Activated naive CD4-positive, alpha-beta T cell (primary cell): ENCODE measurements around the gene KCNK18.
"Not testable (repeated sequence)": the region's sequence is repeated elsewhere in the genome, so short reads cannot be mapped to it uniquely, and the experiment has no call there.

Experiments
- DNase-seq, 4 experiments: peaks; one replicate each; lab custom pipeline; 2025; lab: John Stamatoyannopoulos, UW

Gene KCNK18

DNA sequence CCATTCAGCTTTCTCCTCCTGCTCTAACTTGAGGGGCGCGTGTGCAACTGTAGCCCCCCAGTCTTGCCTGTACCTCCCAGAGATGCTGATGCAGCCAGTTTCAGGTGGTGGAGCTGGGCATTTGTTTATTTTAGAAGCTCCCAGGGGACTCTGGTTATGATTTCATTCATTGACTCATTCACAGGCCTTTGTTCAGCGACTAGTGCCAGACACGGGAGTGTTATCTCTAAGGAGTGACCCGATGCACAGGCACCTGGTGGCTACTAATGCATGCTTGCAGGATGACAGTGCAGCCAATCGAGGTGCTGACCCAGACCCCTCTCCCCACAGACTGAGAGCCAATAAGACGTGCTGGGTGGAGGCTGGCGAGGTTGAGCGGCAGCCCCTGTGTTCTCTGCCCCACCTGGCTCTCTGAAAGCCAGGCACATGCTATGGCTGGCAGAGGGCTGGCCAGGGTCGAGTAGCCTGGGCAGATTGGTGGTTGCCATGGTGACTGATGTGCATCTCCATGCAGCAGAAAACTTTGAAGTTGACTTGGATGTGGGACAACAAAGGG is 23.9 kb downstream of the KCNK18 start:
- DNase-seq: no peak

DNA sequence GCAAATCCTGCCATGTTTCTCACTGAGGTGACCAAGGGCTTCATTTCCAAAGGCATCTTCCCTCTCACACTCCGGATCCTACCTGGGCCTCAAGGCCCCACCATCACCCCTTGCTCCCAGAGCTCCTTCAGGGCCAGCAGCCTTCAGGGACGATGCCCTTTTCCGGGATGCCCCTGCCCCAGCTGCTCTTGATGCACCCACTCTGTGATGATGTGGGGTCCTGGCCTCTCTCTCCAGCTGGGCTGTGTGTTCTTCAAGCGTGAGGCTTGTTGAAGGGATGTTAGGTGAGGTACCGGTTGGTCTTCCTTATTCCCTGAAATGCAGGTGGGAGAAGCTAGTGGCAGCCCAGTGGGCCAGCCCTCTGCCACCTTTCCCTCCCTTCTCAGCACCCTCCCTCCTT is 25.3 kb downstream of the KCNK18 start:
- DNase-seq: no peak

DNA sequence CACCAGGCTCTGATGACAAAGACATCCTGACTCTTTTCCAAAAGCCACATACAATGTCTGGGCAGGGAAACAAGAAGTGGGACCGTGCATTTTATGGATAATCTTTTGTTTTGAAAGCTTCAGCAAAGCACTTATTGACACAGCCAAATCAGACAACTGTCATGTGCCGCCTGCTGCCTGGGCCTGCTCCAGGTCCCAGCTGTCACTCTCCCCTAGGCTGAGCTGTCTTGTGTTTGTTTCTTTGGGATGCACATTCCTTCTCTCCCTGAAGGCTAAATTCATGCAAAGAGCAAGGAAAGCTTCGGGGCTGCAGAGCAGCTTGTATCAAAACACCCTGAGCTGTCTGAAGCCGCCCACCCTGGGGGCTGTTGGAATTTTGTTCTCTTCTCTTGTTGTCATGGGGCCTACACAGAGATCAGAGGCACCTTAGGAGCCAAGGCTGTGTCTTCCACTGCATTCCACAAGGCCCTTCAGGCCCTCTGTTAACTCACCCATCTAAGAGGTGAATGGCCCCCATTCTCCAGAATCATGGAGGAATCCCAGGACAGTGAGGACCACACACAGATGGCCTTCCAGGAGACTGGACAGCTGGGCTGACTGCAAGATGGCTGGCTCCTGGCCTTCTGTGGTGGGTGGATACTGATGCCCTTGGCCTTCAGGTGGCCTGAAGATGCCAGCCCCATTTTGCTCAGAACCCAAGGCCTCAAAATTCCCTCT is 25.8 kb downstream of the KCNK18 start:
- no peak for DNase-seq

DNA sequence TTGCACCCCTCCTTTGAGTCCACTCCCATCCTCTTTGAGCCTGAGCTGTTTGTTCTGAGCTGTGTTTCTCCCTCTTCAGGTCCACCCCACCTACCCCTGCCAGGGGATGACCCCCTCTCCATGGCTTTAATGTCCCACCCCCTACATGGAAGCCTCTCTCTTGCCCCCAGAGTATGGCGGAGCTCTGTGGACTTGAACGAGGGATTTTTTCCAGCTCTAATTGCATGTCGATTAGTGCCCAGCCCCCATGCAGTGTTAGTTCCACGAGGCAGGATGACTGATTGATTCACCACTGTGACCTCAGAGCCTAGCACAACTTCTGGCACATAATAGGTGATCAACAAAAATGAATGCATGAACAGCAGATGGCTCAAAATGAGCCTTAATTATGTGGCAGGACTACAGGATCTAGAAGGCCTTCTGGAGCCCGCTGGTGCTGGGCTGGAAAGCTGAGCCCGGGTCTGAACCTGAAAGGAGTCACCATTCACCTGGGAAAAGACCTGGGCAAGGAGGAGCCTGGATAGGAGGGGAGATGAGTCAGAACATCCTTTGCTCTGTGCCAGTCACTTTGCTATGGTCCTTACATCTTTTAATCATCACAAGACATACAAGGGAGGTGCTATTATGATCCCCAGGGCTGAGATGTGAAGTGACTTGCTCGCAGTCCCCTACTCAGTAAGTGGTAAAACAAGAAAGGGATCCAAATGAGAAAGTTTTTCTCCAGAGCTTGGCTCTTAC is 26.6 kb downstream of the KCNK18 start:
- no peak for DNase-seq

DNA sequence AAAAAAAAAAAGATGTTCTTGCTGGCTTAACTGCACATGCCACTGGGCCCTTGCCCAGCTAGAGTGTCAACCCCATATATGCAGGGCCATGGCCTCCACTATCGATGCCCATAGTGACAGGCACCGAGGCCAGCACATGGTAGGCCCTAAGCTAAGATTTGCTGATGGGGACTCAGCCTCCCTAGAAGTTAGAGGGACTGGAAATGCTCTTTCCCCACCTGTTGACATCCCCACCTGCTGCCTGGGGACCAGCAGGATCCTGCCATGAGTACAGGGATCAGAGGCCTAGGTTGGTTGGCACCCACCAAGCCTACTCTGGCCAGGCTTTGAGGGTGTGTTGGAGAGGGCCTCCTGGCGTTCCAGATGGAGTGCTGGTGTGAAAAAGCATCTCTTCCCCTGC is 27.6 kb downstream of the KCNK18 start:
- DNase-seq: no peak

- DNase-seq: no peak
These were observed 29.6 kb downstream of the KCNK18 start for GRCh38 chr10:117226813-117227451.

- DNase-seq: no peak
These were observed 30.9 kb downstream of the KCNK18 start for GRCh38 chr10:117228210-117228609.

DNA sequence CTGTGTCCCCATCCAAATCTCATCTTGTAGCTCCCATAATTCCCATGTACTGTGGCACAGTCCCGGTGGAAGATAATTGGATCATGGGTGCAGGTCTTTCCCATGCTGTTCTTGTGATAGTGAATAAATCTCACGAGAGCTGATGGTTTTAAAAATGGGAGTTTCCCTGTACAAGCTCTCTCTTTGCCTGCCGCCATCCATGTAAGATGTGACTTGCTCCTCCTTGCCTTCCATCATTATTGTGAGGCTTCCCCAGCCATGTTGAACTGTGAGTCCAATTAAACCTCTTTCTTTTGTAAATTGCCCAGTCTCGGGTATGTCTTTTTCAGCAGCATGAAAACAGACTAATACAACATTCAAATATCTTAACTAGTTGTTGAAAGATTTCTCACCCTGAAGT is 32.8 kb downstream of the KCNK18 start:
- not testable (repeated sequence) for DNase-seq

DNA sequence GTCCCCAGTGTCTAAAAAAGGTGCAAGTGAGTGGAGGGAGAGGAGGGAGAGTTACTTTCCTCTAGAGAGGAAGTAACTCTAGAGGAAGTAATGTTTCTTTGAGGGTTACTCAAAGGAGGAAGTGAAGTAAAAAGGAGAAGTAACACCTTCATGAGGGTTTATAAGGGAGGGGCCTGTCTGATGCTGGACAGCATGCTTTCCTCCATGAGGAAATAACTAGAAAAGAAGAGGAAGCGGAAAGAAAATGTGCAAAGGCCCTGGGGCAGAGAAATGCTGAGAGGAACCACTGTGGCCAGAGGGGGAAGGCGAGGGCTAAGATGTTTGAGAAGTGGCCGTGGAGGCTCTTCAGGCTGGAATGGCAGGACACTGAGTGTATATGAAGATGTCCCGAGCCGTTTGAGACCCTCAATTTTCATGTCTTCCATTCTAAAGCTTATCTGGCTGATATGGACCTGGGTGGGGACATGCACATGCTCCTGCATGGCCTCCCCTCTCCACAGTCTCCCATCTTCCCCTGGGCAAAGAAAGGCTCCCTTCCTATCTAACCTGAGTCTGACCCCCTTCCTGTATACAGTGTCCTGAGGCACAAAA is 40.2 kb downstream of the KCNK18 start:
- DNase-seq: no peak

DNA sequence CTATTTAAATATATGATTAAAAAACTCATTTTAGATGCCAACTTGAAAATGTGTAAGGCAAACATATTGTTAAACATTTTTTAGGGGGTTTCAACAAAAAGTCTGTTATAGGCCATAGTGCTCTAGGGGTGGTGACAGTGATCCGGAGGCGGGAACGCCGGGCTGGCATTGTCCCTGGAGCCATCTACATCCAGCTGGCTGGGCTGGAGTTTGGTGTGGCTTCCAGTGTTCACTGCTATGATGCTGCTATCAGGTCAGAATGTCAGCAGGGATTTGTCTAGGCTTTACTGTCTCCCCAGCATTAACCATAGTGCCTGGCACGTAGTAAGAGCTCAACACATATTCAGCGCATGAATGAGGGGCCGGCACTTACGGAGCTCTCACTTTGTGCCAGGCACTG is 41.8 kb downstream of the KCNK18 start:
- DNase-seq: no peak

GRCh38 chr10:117239721-117240620 is 42.7 kb downstream of the KCNK18 start:
- DNase-seq: no peak

DNA sequence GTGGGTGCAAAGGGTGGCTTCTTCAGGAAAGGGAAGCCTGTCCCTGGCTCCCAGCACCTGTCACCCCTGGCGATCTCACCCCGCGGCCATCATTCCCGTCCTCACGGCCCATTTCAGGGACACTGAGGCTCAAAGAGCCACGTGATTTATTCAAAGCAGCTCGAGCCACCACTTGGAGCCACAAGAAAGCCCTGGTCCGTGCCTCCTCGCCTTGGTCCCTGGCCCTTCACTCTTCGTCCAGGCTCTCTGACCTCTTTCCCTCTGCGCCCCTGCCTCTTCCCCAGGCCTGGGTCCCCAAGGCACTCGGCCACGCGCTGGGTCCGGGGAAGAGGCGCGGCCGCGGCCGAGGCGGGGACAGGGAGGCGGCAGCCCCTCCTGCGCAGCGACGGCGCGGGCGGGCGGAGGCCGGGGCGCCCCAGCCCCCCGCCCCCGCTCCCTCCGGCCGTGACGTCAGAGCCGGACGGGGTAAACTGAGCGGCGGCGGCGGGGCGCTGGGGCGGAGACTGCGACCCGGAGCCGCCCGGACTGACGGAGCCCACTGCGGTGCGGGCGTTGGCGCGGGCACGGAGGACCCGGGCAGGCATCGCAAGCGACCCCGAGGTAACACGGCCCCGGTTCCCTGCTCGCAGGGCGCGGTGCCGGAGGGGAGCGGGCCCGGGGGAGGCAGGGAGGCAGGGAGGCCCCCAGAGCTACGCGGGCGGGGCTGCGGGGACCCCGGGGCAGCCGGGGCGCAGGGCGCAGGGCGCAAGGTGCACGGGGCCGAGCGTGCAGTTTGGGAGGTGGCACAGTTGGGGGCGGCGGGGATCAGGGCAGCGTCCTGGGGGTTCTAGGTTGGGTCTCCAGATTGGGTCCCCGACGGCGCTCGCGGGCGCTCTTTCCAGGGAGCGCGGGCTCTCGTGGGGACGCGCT is 43.6 kb downstream of the KCNK18 start, which contains the start of gene SLC18A2:
Gene SLC18A2, plus strand, starts transcription at position 494 of the 909 bp plus-strand sequence. CDS start 580 bp downstream, outside the sequence.
- DNase-seq: no peak

- DNase-seq: no peak
These were observed 44.5 kb downstream of the KCNK18 start for GRCh38 chr10:117241541-117242462.

DNA sequence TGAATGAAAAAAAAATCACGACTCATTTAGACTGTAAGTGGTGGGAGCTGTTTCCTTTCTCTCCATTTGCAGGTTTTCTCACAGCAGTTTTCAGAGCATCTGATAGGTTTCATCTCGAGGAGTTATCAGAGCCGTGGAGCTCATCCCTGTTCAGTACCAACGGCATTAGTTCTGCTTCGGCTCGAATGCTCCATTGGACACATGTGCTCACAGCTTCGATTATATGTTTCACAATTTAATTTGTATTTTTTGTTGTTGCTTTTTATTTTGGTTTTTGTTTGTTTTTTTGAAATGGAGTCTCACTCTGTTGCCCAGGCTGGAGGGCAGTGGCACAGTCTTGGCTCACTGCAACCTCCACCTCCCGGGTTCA is 45.2 kb downstream of the KCNK18 start:
- no peak for DNase-seq

DNA sequence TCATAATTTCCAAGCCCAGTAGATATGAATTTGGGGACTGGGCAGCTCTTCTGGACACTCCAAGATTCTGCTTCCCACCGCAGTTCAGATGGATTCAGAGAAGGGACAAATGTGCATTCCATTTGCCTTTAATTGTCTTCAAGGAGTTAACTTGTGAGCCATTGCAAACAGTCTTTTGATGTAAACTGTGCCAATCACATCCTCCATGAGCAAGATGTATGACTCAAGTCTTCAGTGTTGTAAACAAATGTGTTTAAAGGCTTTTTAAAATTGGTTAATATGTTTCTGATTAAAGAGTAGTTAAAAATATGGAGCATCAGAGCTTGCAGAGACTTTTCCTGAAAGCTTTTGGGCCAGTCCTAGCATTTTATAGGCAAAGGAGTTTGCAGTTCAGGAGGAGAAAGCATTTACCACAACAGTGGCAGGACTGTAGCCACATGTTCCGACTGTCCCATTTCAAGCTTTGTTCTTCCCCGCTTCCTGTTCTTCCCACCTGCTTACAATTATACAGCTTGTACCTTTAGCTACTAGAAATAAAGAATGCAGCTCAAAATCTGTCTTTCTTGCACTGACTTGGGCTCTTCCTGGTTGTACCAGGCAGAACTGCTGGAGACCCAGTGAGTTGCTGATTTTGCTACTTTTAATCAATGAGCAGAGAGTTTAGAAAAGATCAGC is 49.8 kb downstream of the KCNK18 start:
- no peak for DNase-seq

GRCh38 chr10:117248750-117249465 is 51.6 kb downstream of the KCNK18 start:
- no peak for DNase-seq

GRCh38 chr10:117249493-117250093 is 52.3 kb downstream of the KCNK18 start:
- no peak for DNase-seq
